Measurements from ENCODE around the gene ZNF331.
"Not testable (repeated sequence)": the region's sequence is repeated elsewhere in the genome, so short reads cannot be mapped to it uniquely, and the experiment has no call there.

DNA sequence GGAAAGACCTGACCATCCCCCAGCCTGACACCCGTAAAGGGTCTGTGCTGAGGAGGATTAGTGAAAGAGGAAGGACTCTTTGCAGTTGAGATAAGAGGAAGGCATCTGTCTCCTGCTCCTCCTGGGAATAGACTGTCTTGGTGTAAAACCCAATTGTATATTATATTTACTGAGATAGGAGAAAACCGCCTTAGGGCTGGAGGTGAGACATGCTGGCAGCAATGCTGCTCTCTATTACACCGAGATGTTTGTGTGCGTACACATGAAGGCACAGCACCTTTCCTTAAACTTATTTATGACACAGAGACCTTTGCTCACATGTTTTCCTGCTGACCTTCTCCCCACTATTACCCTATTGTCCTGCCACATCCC lies 39.9 kb upstream of the ZNF331 start:
- not testable (repeated sequence) for TF ChIP-seq CTCF (conservative IDR thresholded peaks at IDR 0.05); ZFX (IDR thresholded peaks at IDR 0.05)

Data from C4-2B (cell line).